SK-N-SH (cell line): ENCODE results near the gene CCDC194. TPM values are rescaled to one million over a fixed set of nuclear protein-coding genes. Genes with fewer than 3 reads are reported as not detected.
A peak's percentile ranks its signal among the peaks of the same experiment; 100 is the strongest.

ENCODE experiments used
- CTCF ChIA-PET: fragments of 300-600, 350-600 bp; formaldehyde crosslinking; extraction: SDS; loops from one replicate; lab custom pipeline; 2021; lab: Yijun Ruan, JAX
- POLR2A ChIA-PET: fragments of 350-600 bp; sonication (Branson Sonifier 250); formaldehyde crosslinking; extraction: SDS; loops from one replicate; lab custom pipeline; 2020; ENCODE audit warnings: antibody characterized with exemption, inconsistent platforms; lab: Yijun Ruan, JAX
- DNase-seq: peaks from one replicate; pipeline ENCODE4 v3.0.0; 2012
- H2AFZ ChIP-seq: fragments of 200-600 bp; sonication (generic); 2 replicates; pipeline ENCODE4 v1.8.1; 2016; ENCODE audit warnings: antibody characterized with exemption, mild to moderate bottlenecking, low read depth
- H3F3A ChIP-seq: fragments of 200-600 bp; sonication (generic); replicated peaks from 2 replicates; pipeline ENCODE3; 2016; ENCODE audit warnings: antibody characterized with exemption, mild to moderate bottlenecking; ENCODE audit not compliant: insufficient read depth
- H3K27ac ChIP-seq, 2 experiments: fragments of 200-500 bp in 1 of 2; fragments of 200-600 bp in 1 of 2; sonication (Bioruptor generic) in 1 of 2; sonication (generic), shearing (Covaris generic) in 1 of 2; 2 replicates each; pipeline versions ENCODE4 v1.5.1 to v1.6.1; 2014 to 2016; ENCODE audit warnings: low read depth in 2 of 2, inconsistent platforms in 1 of 2, low read length in 1 of 2, mild to moderate bottlenecking in 1 of 2, mixed read lengths in 1 of 2
- H3K27me3 ChIP-seq: fragments of 200-600 bp; sonication (generic), shearing (Covaris generic); 2 replicates; pipeline ENCODE4 v1.6.1; 2016; ENCODE audit warnings: mixed run types; ENCODE audit not compliant: insufficient read depth
- H3K36me3 ChIP-seq, 2 experiments: fragments of 200-500 bp in 1 of 2; fragments of 200-600 bp in 1 of 2; sonication (Bioruptor generic) in 1 of 2; sonication (generic) in 1 of 2; replicated peaks in 1 of 2; 2 replicates each; pipeline versions ENCODE3 to v1.5.1; 2014 to 2016; ENCODE audit warnings: low read length in 1 of 2, mild to moderate bottlenecking in 1 of 2; ENCODE audit not compliant: insufficient read depth in 2 of 2, control insufficient read depth in 1 of 2
- H3K4me1 ChIP-seq, 2 experiments: fragments of 200-500 bp in 1 of 2; fragments of 200-600 bp in 1 of 2; sonication (Bioruptor generic) in 1 of 2; sonication (generic), shearing (Covaris generic) in 1 of 2; 2 replicates each; pipeline versions ENCODE4 v1.5.1 to v1.6.1; 2014 to 2016; ENCODE audit warnings: low read depth in 1 of 2, low read length in 1 of 2, mixed run types in 1 of 2; ENCODE audit not compliant: insufficient read depth in 2 of 2, control insufficient read depth in 1 of 2
- H3K4me2 ChIP-seq: fragments of 200-600 bp; sonication (generic), shearing (Covaris generic); 2 replicates; pipeline ENCODE4 v1.6.1; 2017; ENCODE audit warnings: mixed run types
- H3K4me3 ChIP-seq, 2 experiments: fragments of 200-500 bp in 1 of 2; fragments of 200-600 bp in 1 of 2; sonication (Bioruptor generic) in 1 of 2; sonication (generic), shearing (Covaris generic) in 1 of 2; 2 replicates each; pipeline versions ENCODE4 v1.5.1 to v1.8.1; 2014 to 2016; ENCODE audit warnings: low read depth in 2 of 2, inconsistent platforms in 1 of 2, low read length in 1 of 2, mild to moderate bottlenecking in 1 of 2, mixed read lengths in 1 of 2, moderate library complexity in 1 of 2
- H3K79me2 ChIP-seq: fragments of 200-600 bp; sonication (generic); 2 replicates; pipeline ENCODE4 v1.8.1; 2017; ENCODE audit warnings: mild to moderate bottlenecking; ENCODE audit not compliant: insufficient read depth
- H3K9ac ChIP-seq: fragments of 200-600 bp; sonication (generic); 2 replicates; pipeline ENCODE4 v1.6.1; 2017; ENCODE audit warnings: mixed run types
- H3K9me2 ChIP-seq: fragments of 200-600 bp; sonication (generic); 2 replicates; pipeline ENCODE4 v1.6.1; 2017; ENCODE audit warnings: mixed run types
- H3K9me3 ChIP-seq: fragments of 200-600 bp; sonication (generic); 2 replicates; pipeline ENCODE4 v1.6.1; 2017; ENCODE audit warnings: mixed run types, mild to moderate bottlenecking, moderate library complexity
- H4K20me1 ChIP-seq: fragments of 200-600 bp; sonication (generic); 2 replicates; pipeline ENCODE4 v1.6.1; 2017; ENCODE audit warnings: mild to moderate bottlenecking, mixed run types; ENCODE audit not compliant: insufficient read depth
- CTCF ChIP-seq: fragments of 200-600 bp; sonication (generic); IDR thresholded peaks from 2 replicates; pipeline ENCODE4 v1.6.1; 2017; ENCODE audit warnings: antibody characterized with exemption, mild to moderate bottlenecking, moderate library complexity
- ELF1 ChIP-seq: IDR thresholded peaks from 2 replicates; pipeline ENCODE4 v1.4.0; 2012
- EP300 ChIP-seq, 2 experiments: IDR thresholded peaks; 2 replicates each; pipeline versions ENCODE4 v1.4.0 to v1.6.1; 2012; ENCODE audit warnings: borderline replicate concordance in 1 of 2, low read depth in 1 of 2, low read length in 1 of 2
- GABPA ChIP-seq: IDR thresholded peaks from 2 replicates; pipeline ENCODE4 v1.4.0; 2012; ENCODE audit warnings: low read depth, mild to moderate bottlenecking
- MAX ChIP-seq: IDR thresholded peaks from 2 replicates; pipeline ENCODE4 v1.4.0; 2012; ENCODE audit warnings: low read depth
- MEF2A ChIP-seq: IDR thresholded peaks from 2 replicates; pipeline ENCODE4 v1.4.0; 2012; ENCODE audit warnings: low read depth, borderline replicate concordance
- MXI1 ChIP-seq: IDR thresholded peaks from 2 replicates; pipeline ENCODE4 v1.6.1; 2012; ENCODE audit warnings: mild to moderate bottlenecking, low read depth, low read length, improper control_type of control experiment
- NRF1 ChIP-seq: IDR thresholded peaks from 2 replicates; pipeline ENCODE4 v1.6.1; 2012; ENCODE audit warnings: low read depth, mild to moderate bottlenecking, low read length
- POLR2AphosphoS5 ChIP-seq: IDR thresholded peaks from 2 replicates; pipeline ENCODE4 v1.6.1; 2012; ENCODE audit warnings: low read depth, low read length
- RCOR1 ChIP-seq: fragments of 150-350 bp; IDR thresholded peaks from 2 replicates; pipeline ENCODE4 v1.6.1; 2017; ENCODE audit warnings: antibody characterized with exemption, low read length
- RFX5 ChIP-seq: IDR thresholded peaks from 2 replicates; pipeline ENCODE4 v1.6.1; 2012; ENCODE audit warnings: mild to moderate bottlenecking, improper control_type of control experiment, low read length
- RXRA ChIP-seq: IDR thresholded peaks from 2 replicates; pipeline ENCODE4 v1.4.0; 2012; ENCODE audit warnings: low read depth, mild to moderate bottlenecking, borderline replicate concordance
- SIN3A ChIP-seq: IDR thresholded peaks from 2 replicates; pipeline ENCODE4 v1.6.1; 2012; ENCODE audit warnings: low read depth, mild to moderate bottlenecking, low read length, moderate library complexity, borderline replicate concordance
- SMC3 ChIP-seq: IDR thresholded peaks from 2 replicates; pipeline ENCODE4 v1.6.1; 2012; ENCODE audit warnings: low read depth, low read length, improper control_type of control experiment
- TAF1 ChIP-seq: IDR thresholded peaks from 2 replicates; pipeline ENCODE4 v1.6.1; 2012; ENCODE audit warnings: low read depth, mild to moderate bottlenecking, low read length, moderate library complexity, borderline replicate concordance
- TCF12 ChIP-seq: IDR thresholded peaks from 2 replicates; pipeline ENCODE4 v1.4.0; 2012
- YY1 ChIP-seq: IDR thresholded peaks from 2 replicates; pipeline ENCODE4 v1.4.0; 2012; ENCODE audit warnings: low read depth, mild to moderate bottlenecking
- ZBTB33 ChIP-seq: IDR thresholded peaks from 2 replicates; pipeline ENCODE4 v1.4.0; 2012; ENCODE audit warnings: low read depth, borderline replicate concordance
- WGBS: methylation state at CpG from one replicate; pipeline ENCODE4 v1.1.6; 2017; ENCODE audit warnings: low lambda C conversion rate; 5-methylcytosine and 5-hydroxymethylcytosine counted together
- polyA plus RNA-seq, 3 experiments: library from polyadenylated mRNA; depleted of rRNA; stranded (reverse); fragments of >200 nt; gene quantifications; 2 replicates each; pipeline ENCODE4 v1.2.3, GENCODE V29; 2012

The CCDC194 gene
- polyA plus RNA-seq, 1 of the 3 experiments (the other 2 are of a cell fraction), result not detected

GRCh38 chr19:17419621-17420474, 25.9 kb upstream of the CCDC194 start, which contains the start of gene MVB12A:
TSS of gene MVB12A (plus strand) at chr19:17420047. CDS start at chr19:17420136, 89 bp downstream.
- Histone ChIP-seq H3K4me2 (peak within 1 kb of the TSS; percentile 89), H3K4me3 (peak within 1 kb of the TSS; percentile 75 to 78), H3K9ac (peak within 1 kb of the TSS; percentile 69), H3F3A (peaks cover 7% of the 10 kb centered on the region), H3K9me2 (no peaks in the 10 kb centered on the region), H4K20me1 (no peaks in the 10 kb centered on the region), H3K4me1 (peaks cover 0 to 8% of the 10 kb centered on the region in 2 experiments; a peak in 1 of 4 replicates), H3K9me3 (no peaks in the 10 kb centered on the region), H3K79me2 (no peaks in the 10 kb centered on the region), H3K36me3 (peaks cover 3 to 7% of the 10 kb centered on the region in 2 experiments), H3K27me3 (no peaks in the 10 kb centered on the region), H3K27ac (peak within 1 kb of the TSS; percentile 60 to 76), H2AFZ (peak within 1 kb of the TSS; percentile 99)
- DNase-seq, result peak; percentile 97
- ChIA-PET POLR2A (interaction anchor here (0.6 to 1.3 kb wide), 6 partner anchors 18 to 1300 kb away, joined by 3 to 7 read pairs (median 4); partner anchors contain the start of genes DDA1, PGLS and SLC27A1), CTCF (interaction anchor here (0.7 to 3.5 kb wide), 12 partner anchors 9 to 53 kb away, joined by 3 to 11 read pairs (median 4); no protein-coding TSS in a partner anchor)
- TF ChIP-seq ZBTB33, result no peak; the same call in 1 of the 2 replicates
- TF ChIP-seq MEF2A, result no peak
- TF ChIP-seq YY1, result peak; percentile 86
- TF ChIP-seq CTCF, result no peak
- peak; percentile 53 for TF ChIP-seq TAF1
- peak; percentile 94 for TF ChIP-seq GABPA
- TF ChIP-seq EP300 (IDR thresholded peaks at IDR 0.05; ENCODE audit: borderline replicate concordance in 1 of 2, low read depth in 1 of 2, low read length in 1 of 2), result no peak
- peak; percentile 72 for TF ChIP-seq NRF1
- TF ChIP-seq SIN3A, result peak; percentile 45; the same call in 1 of the 2 replicates
- TF ChIP-seq RCOR1, result peak; percentile 62; the same call in 1 of the 2 replicates
- TF ChIP-seq RFX5, result 0 out of 2 replicates have a peak, but pooled peaks have one; percentile 11
- TF ChIP-seq ELF1, result peak; percentile 87
- no peak for TF ChIP-seq TCF12
- peak; percentile 86 for TF ChIP-seq MXI1
- no peak for TF ChIP-seq SMC3
- TF ChIP-seq MAX, result peak; percentile 92
- TF ChIP-seq POLR2AphosphoS5, result peak; percentile 63; the same call in 1 of the 2 replicates
- TF ChIP-seq RXRA, result no peak
- 0% methylated on average over 37 of the region's 85 CpGs for WGBS
